GM18505 (cell line): ENCODE data around the gene TTF2.

Experiments used
- ATAC-seq: cut with Tn5 transposase; IDR thresholded peaks from one replicate; pipeline ENCODE4 v1.9.1; 2021; ENCODE audit not compliant: unreplicated experiment
- POLR2A ChIP-seq: IDR thresholded peaks from 4 replicates; pipeline ENCODE4 v1.6.1; 2011; ENCODE audit warnings: borderline replicate concordance; ENCODE audit not compliant: insufficient read depth, insufficient read length; ENCODE audit errors: extremely low read depth

TTF2 gene

DNA sequence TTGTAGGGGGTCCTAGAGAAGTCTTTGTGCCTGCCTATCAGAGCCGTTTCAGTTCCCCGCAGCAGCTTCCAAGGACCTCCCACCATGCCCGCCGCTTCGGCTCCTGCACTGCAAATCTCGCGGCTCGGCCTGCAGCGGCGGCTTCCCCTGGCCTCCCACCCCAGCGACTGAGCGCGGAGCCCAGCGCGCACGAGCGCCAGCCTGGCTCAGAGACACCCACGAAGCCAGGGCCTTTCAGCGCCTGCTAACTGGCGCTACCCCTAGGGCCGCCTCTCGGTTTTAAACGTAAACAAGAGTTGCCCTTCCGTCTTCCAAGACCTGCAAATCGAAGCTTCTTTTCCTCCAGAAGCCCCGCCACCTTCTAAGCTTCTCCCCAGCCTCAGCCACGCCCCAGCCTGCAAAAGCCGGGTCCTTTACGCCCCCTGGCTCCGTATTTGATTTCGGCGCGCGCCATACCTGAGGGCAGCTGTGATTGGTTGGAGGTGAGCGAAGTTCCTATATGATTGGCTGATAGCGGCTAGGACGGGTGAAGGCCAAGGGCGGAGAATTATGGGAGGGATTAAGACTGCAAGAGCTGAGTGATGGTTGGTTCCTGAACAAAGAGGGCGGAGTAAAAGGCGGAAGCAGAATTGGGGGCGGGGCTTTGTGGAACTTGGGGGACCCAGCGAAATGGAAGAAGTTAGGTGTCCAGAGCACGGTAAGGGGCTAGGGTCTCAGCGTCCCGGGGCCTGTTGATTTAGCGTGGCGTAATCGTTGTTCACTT is at the start of gene TTF2:
Gene TTF2 (plus strand): TSS at position 649 of the 763 bp plus-strand sequence. CDS start 21 bp downstream, at position 670.
- peak; percentile 68 for TF ChIP-seq POLR2A
- ATAC-seq, result peak; percentile 91

DNA sequence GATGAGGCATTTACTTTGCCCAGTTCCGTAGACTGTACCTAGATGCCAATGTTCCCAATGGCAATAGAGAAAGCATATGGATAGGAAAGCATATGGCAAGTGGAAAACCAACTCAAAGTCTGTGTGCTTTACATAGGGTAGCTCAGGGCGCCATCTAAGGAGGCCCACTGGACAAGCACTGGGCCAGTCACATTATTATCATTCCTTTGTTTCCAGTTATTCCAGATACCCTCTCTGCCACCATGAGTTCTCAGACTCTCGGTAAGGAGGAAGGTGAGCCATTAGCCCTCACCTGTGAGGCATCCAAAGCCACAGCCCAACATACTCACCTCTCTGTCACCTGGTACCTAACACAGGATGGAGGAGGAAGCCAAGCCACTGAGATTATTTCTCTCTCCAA is 48.8 kb upstream of the TTF2 start:
- no peak for ATAC-seq
- TF ChIP-seq POLR2A, result no peak

DNA sequence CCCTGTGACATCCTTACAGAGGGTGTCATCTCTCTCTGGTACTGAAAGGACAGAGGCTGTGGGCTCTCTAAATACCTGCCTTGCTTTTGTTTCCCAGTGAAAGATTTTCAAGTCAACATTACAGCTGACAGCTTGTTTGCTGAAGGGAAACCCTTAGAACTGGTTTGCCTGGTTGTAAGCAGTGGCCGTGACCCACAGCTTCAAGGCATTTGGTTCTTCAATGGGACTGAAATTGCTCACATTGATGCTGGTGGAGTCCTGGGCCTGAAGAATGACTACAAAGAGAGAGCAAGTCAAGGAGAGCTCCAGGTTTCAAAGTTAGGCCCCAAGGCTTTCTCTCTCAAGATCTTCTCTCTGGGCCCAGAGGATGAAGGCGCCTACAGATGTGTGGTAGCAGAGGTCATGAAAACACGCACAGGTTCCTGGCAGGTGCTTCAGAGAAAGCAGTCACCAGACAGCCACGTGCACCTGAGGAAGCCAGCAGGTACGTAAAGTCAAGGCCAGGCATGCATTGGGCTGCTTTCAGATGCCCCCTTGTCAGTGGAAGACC is 46.7 kb upstream of the TTF2 start:
- TF ChIP-seq POLR2A, result no peak

DNA sequence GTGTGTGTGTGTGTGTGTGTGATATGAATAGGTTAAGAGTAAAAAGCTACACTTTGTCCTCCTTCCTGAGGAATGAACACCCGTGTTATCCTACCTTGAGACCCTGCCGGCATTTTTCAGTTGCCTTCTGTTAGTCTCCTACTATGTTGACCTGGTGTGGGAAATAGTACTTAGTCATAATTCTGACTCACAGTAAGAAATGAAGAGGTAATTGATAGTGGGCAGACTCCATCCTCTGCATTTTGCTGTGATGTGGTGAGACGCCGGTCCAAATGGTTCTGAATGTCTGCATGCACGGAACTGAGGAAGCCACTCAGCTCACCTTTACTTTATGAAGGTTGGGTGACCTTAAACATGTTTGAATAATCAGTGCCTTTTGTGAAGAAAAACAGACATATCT is 45.9 kb upstream of the TTF2 start:
- no peak for ATAC-seq
- no peak for TF ChIP-seq POLR2A

More for the DNA sequence above, 46.7 kb upstream of the TTF2 start:
- ATAC-seq, result no peak

DNA sequence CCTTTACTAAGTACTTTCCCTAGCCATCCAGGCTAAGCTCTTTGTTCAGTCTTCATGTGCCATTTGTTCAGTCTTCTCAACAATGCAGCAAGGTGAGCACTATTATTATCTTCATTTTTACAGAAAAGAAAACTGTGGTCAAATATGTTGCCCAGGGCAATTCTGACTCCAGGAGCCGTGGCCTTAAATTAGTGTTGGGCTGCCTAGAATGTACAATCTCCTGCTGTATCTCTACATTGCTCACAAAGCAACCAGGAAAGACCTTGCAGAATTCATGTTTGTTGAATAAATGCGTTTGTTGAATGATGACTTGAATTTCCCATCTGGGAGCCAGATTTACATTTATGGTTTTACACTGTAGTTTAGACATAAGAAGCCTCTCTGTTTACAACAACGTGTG is 44.4 kb upstream of the TTF2 start:
- no peak for TF ChIP-seq POLR2A
- no peak for ATAC-seq

DNA sequence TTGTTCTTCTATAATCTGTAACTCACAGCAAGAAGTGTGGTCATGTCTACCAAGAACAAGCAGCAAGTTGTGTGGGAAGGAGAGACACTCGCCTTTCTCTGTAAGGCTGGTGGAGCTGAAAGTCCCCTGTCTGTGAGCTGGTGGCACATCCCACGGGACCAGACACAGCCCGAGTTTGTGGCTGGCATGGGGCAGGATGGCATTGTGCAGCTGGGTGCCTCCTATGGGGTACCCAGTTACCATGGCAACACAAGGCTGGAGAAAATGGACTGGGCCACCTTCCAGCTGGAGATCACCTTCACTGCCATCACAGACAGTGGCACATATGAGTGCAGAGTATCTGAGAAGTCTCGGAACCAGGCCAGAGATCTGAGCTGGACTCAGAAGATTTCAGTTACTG is 43.1 kb upstream of the TTF2 start:
- TF ChIP-seq POLR2A, result no peak
- ATAC-seq, result no peak

DNA sequence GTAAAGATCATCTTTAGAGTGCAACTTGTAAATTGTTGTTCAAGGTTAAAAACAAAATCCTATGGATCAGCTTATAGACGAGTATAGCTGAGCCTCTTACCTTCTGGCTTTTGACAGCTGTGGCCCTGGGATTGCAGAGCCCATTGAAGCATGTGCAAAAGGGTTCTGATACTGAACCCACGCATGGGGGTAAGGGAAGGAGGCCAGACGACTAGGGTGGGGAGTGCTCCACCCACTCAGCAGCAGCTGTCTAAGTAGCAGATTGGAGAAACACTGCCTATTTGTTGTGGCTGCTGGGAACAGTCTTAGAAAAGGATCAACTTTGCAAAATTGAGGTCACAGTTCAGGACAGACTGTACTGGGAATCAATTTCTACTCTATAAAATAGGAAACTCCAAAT is 42.5 kb upstream of the TTF2 start:
- no peak for ATAC-seq

DNA sequence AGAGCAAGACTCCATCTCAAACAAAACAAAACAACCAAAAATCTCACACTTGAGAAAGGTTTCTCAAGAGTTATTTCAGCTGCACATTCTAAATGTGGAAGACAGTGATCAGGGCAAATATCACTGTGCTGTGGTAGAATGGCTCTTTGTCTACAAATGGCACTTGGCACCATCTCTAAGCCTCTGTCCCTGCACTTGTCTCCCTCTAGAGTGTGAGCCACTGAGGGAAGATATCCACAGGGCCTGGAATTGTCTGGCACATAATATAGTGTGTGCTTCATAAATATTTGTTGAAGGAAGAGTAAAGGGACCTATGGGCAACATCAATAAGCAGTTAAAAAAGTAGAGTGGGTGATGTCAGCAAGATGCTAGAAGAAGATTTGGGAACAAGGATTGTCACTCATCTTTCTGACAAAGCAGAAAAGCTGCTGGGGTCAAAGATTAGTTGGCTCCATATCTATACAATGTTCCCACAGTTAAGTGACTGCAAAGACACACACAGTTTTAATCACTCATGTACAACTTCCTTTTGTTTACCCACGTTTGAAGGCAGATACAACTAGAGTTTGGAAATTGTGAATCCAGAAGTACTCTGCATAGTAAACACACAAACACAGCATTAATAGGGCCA is 39.5 kb upstream of the TTF2 start:
- no peak for ATAC-seq
- TF ChIP-seq POLR2A, result no peak

More for the DNA sequence above, 42.5 kb upstream of the TTF2 start:
- no peak for TF ChIP-seq POLR2A

DNA sequence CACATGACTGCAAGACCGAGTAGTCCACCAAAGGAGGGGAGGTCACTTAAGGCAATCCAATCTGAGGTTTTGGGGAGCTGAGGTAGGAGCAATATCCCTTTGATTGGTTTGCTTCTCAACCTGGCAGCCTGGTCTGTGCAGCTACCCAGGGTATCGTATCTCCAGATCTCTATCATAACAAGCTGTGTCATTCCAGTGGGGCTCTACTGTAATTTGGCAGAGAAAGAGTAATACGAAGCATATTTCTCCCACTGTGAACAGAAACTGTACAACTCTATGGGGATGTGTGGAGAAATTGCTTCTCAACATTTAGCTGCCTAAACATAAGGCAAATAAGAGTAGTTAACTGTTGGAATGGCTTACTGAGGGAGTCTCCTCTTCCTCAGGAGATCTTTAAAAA is 38.0 kb upstream of the TTF2 start:
- ATAC-seq, result no peak
- TF ChIP-seq POLR2A, result no peak

DNA sequence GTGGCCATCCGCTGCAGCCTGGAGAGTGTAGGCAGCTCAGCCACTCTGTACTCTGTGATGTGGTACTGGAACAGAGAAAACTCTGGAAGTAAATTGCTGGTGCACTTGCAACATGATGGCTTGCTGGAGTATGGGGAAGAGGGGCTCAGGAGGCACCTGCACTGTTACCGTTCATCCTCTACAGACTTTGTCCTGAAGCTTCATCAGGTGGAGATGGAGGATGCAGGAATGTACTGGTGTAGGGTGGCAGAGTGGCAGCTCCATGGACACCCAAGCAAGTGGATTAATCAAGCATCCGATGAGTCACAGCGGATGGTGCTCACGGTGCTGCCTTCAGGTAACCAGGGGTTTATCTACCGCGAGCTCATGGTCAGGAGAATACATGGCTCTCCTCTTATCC is 34.6 kb upstream of the TTF2 start:
- ATAC-seq, result no peak
- TF ChIP-seq POLR2A, result no peak

DNA sequence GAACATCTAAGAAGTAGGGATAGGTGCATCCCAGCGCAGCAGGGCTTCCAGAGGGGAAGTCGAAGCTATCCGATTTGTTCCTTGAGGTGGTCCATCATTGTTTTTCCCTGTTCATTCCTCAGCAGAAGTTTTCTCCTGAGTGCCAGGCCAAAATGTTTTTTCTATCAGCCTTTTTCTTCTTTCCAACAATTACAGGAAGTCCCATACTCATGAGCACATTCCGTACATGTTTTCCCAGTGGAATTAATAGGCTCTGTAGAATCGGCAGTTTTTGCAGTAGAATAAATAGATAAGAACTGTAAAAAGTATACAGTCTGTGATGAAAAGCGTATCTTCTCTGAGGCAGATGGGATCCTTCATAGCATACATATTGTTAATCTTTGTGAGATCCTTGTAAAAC is 33.8 kb upstream of the TTF2 start:
- ATAC-seq, result no peak
- no peak for TF ChIP-seq POLR2A

DNA sequence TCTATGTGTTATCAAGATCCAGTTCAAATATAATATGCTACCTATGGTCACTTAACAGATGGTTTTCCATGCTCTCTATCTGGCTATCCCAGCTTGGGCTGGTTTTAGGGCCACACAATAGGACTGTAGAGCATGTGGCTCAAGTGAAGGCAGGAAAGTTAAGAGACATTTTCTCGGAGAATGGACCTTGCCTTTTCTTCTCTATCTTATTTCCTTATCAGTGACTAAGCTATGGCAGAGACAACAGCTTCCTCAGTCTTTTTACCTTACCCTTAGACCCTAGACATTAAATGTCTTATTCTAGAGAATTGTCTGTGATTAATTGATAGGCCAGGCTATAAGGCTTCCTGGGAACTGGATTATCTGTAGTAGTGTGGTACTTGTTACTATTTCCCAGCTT is 30.4 kb upstream of the TTF2 start:
- ATAC-seq, result no peak
- no peak for TF ChIP-seq POLR2A

DNA sequence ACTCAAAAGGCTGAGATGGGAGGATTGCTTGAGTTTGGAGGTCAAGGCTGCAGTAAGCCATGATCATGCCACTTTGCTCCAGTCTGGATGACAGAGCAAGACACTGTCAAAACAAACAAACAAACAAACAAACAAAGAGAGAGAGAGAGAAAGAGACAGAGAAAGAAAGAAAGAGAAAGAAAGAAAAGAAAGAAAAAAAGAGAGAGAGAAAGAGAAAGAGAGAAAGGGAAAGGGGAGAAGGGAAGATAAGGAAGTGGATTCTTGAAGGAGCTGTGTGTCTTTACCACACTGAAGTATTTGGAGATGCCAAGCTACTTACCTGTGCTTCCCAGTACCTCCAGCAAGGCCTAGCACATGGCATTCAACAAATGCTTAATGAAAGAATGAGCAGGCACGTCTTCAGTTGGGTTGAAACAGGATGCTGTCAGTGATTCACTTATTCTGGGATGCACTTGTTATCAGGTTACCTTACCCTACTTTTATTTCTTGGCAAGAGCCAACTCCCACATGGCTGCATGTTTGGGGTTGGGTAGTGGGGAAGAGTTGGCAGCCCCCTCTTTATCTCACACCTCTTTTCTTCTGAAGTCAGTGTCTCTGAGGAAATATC is 29.8 kb upstream of the TTF2 start:
- ATAC-seq, result no peak
- TF ChIP-seq POLR2A, result no peak

DNA sequence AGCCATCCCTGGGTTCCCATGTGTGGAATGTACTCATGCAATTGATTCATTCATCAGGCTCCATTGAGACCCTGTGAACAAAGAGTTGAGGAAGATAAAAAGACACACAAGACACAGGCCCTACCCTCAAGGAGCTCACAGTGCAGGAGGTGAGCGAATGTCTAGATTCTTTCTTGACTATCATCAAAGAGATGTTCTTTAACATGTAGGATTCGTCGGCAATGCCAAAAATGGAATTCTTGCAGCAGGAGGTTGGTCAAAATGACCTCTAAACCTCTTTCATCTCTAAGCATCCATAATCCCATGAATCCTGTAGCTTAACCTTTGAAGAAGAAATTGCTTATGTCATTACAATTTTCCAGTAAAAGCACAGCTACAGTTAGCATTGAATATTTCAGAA is 27.9 kb upstream of the TTF2 start:
- no peak for TF ChIP-seq POLR2A
- ATAC-seq, result no peak
